K562 treated with DMSO at 1 percent for 48 hours (cell line): ENCODE data around the gene SLC24A4. TPM values are rescaled to one million over a fixed set of nuclear protein-coding genes. Genes with fewer than 3 reads are reported as not detected.

Source experiments
- total RNA-seq: library from RNA; unstranded; fragments of 300-600 nt; gene quantifications from 2 replicates; pipeline ENCODE4 v1.2.3, GENCODE V29; 2022; ENCODE audit warnings: low replicate concordance; ENCODE audit errors: extremely low read depth

Gene SLC24A4
- not detected in 2 replicates for total RNA-seq

GRCh38 chr14:92323011-92323915 is at the start of gene SLC24A4:
Gene SLC24A4 (plus strand): TSS chr14:92323165. CDS start chr14:92323831, 666 bp downstream.

GRCh38 chr14:92513204-92513965 is 190.4 kb downstream of the SLC24A4 start, which contains the start of gene RIN3:
Gene RIN3 (plus strand): TSS chr14:92513781. CDS start chr14:92513933, 152 bp downstream.

Other genes starting within 250 kb of the SLC24A4 start
- gene ATXN3, start 216.6 kb upstream of the SLC24A4 start, total RNA-seq, result not detected in 2 replicates
- gene NDUFB1, start 201.5 kb upstream of the SLC24A4 start, total RNA-seq, result not detected in 2 replicates
- not detected in 2 replicates for gene CPSF2, start 201.2 kb upstream of the SLC24A4 start, total RNA-seq
- gene RIN3, start 190.6 kb downstream of the SLC24A4 start, total RNA-seq, result not detected in 2 replicates